Hepatocyte (in vitro differentiated cells): Measurements from ENCODE around the gene NME3.

Experiments used
- EZH2 ChIP-seq: fragments of 200-600 bp; sonication (generic); IDR thresholded peaks from 2 replicates; pipeline ENCODE4 v1.6.1; 2016; ENCODE audit warnings: antibody characterized with exemption, mild to moderate bottlenecking, borderline replicate concordance
- EZH2phosphoT487 ChIP-seq: fragments of 200-600 bp; sonication (generic); IDR thresholded peaks from one replicate; pipeline ENCODE4 v1.6.1; 2018; ENCODE audit warnings: antibody characterized with exemption, mild to moderate bottlenecking, low read depth, moderate library complexity; ENCODE audit not compliant: unreplicated experiment, severe bottlenecking
- TF ChIP-seq, protein P1 (sequence below): fragments of 200-600 bp; sonication (generic); IDR thresholded peaks from 2 replicates; pipeline ENCODE4 v1.5.1; 2016; ENCODE audit warnings: antibody characterized with exemption, mild to moderate bottlenecking; ENCODE audit not compliant: poor library complexity

DNA sequence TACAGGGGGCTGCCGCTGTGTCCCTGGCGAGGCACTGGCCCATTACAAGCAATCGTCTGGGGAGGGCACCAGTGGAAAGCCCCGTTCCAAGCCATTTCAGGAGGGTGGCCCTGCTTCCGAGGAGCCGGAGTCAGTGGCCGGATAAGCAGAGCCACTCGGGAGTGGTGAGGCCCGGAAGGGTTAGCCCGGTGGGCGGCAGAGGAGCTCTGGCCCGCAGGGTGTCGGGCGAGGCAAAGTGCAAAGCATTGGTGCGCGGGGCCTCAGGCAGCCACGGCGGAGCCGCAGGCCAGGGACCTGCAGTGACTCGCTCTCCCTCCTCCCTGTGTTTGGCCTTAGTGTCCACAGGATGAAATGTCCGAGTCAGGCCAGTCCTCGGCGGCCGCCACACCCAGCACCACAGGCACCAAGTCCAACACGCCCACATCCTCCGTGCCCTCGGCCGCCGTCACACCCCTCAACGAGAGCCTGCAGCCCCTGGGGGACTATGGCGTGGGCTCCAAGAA lies 24.6 kb downstream of the NME3 start:
- TF ChIP-seq EZH2 (no peak), EZH2phosphoT487 (no peak)
- TF ChIP-seq, protein P1, sequence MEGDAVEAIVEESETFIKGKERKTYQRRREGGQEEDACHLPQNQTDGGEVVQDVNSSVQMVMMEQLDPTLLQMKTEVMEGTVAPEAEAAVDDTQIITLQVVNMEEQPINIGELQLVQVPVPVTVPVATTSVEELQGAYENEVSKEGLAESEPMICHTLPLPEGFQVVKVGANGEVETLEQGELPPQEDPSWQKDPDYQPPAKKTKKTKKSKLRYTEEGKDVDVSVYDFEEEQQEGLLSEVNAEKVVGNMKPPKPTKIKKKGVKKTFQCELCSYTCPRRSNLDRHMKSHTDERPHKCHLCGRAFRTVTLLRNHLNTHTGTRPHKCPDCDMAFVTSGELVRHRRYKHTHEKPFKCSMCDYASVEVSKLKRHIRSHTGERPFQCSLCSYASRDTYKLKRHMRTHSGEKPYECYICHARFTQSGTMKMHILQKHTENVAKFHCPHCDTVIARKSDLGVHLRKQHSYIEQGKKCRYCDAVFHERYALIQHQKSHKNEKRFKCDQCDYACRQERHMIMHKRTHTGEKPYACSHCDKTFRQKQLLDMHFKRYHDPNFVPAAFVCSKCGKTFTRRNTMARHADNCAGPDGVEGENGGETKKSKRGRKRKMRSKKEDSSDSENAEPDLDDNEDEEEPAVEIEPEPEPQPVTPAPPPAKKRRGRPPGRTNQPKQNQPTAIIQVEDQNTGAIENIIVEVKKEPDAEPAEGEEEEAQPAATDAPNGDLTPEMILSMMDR: no peak
